ENCODE results near the gene PCCA. TPM values are rescaled to one million over a fixed set of nuclear protein-coding genes. Genes with fewer than 3 reads are reported as not detected.

The PCCA gene
- total RNA-seq, 1 donor from 2014 or later = 15.3 TPM

DNA sequence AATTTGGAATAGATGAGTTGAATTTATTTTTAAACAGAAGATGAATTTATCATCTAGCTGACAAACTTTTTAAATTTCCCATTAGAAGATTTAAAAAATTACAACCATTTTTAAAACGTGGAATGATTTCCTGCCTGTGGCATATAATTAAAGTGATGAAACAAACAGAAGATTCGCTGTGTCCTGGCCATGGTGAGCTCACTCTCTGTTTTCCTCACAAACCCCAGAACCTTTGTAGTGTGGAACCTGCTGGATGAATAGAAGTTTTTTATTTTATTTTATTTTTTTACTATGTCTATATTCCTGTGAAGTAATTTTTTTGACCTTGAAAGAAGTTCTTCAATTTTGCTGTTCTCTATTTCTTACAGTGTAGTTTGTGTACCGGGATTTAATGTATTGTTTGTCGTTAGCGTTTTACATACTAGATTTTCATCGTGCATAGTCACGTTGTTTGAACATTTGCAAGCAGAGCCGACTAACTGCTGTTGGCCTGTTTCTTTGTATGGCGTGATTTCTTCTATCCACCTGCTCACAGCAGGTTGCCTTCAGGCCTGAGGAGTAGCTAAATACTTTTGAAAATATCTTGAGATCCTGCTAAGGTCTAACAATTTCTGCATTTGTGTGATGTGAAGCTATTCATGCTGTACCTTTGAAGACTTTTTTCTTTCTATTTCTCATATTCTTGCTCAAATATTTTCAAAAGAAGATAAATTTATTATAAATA lies 350.5 kb downstream of the PCCA start:
- TF ChIP-seq, protein P1, sequence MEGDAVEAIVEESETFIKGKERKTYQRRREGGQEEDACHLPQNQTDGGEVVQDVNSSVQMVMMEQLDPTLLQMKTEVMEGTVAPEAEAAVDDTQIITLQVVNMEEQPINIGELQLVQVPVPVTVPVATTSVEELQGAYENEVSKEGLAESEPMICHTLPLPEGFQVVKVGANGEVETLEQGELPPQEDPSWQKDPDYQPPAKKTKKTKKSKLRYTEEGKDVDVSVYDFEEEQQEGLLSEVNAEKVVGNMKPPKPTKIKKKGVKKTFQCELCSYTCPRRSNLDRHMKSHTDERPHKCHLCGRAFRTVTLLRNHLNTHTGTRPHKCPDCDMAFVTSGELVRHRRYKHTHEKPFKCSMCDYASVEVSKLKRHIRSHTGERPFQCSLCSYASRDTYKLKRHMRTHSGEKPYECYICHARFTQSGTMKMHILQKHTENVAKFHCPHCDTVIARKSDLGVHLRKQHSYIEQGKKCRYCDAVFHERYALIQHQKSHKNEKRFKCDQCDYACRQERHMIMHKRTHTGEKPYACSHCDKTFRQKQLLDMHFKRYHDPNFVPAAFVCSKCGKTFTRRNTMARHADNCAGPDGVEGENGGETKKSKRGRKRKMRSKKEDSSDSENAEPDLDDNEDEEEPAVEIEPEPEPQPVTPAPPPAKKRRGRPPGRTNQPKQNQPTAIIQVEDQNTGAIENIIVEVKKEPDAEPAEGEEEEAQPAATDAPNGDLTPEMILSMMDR (IDR thresholded peaks at IDR 0.05) = no peak
- intact Hi-C loops (cut with micrococcal nuclease) = no loop called here
- CTCF ChIA-PET = no interaction called here
- POLR2A ChIA-PET = no interaction called here
- DNase-seq (no peak), ATAC-seq (ENCODE audit: low read depth) (no peak)
- Mint-ChIP-seq H3K36me3 (ENCODE audit: low read depth) (no peaks in the 10 kb centered on the region), H3K27me3 (no peaks in the 10 kb centered on the region), H3K4me3 (no peak overlapping the region), H3K27ac (no peak overlapping the region), H3K4me1 (no peaks in the 10 kb centered on the region), H3K9me3 (no peaks in the 10 kb centered on the region)

DNA sequence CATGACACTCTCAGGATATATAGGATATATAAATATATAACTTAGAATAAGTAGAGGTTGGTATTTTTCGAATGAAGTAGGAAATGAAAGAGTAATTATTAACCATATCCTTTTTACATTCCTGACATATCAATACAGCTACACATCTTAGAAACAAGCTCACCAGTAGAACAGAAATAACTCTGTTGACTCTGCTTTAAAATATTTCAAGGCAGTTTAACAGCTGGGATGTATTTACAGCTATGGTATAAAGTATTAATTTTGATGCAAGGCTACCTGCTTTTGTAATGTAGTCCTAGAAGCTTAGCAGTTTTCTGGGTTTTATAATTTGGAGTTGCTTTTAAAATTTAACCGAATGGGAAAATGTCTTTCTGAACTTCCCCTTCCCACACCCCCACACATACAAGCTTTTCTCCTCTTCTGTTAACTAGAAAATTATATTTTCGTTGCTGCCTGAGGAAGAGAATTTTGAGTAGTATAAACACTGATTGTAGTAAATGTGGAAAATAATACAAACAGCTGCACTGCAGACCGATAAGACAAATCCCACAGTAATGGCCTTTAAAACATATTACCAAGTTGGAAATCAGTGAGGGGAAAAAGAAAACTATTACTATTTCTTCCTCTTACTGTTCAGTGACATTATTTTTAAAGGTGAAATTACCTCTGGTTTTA lies 352.0 kb downstream of the PCCA start:
- ATAC-seq (ENCODE audit: low read depth) (no peak), DNase-seq (no peak)
- intact Hi-C loops (cut with micrococcal nuclease) = no loop called here
- no peaks in the 10 kb centered on the region for H3K27me3 Mint-ChIP-seq
- H3K4me3 Mint-ChIP-seq = no peak overlapping the region
- no peaks in the 10 kb centered on the region for H3K36me3 Mint-ChIP-seq (ENCODE audit: low read depth)
- TF ChIP-seq, protein P1 (IDR thresholded peaks at IDR 0.05) = no peak
- POLR2A ChIA-PET = no interaction called here
- H3K4me1 Mint-ChIP-seq = no peaks in the 10 kb centered on the region
- H3K9me3 Mint-ChIP-seq = no peaks in the 10 kb centered on the region
- CTCF ChIA-PET = no interaction called here
- no peak overlapping the region for H3K27ac Mint-ChIP-seq

DNA sequence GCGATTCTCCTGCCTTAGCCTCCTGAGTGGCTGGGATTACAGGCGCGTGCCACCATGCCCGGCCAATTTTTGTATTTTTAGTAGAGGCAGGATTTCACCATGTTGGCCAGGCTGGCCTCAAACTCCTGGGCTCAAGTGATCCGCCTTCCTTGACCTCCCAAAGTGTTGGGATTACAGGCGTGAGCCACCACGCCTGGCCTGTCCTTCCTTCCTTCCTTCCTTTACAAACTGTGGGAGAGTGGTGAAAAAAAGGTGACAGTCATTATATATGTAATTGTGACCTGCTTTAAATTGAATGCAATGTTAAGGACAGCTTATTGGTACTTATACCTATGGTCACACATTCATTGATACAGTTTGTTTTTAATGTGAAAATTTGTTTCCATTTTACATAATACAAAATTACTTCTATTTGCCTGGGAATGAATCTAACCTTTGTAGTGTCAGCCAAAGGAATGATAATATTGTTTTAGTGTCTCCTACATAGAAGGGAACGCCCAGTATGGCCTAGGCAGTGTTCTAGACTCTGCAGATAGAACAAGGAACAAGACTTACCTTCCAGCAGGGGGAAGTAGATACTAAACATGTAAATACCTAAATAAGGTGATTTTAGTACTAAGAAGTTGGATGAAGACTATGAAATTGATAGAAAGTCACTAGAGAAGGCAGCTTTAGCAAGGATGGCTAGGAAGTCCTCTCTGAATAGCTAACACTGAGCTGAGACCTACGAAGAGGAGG lies 353.4 kb downstream of the PCCA start:
- ChIA-PET CTCF (no interaction called here), POLR2A (no interaction called here)
- Mint-ChIP-seq H3K4me1 (no peaks in the 10 kb centered on the region), H3K4me3 (no peak overlapping the region), H3K27me3 (no peaks in the 10 kb centered on the region), H3K27ac (no peak overlapping the region), H3K36me3 (ENCODE audit: low read depth) (peaks cover 2% of the 10 kb centered on the region), H3K9me3 (no peaks in the 10 kb centered on the region)
- no peak for DNase-seq
- intact Hi-C loops (cut with micrococcal nuclease) = no loop called here
- no peak for ATAC-seq (ENCODE audit: low read depth)
- TF ChIP-seq, protein P1 (IDR thresholded peaks at IDR 0.05) = no peak

DNA sequence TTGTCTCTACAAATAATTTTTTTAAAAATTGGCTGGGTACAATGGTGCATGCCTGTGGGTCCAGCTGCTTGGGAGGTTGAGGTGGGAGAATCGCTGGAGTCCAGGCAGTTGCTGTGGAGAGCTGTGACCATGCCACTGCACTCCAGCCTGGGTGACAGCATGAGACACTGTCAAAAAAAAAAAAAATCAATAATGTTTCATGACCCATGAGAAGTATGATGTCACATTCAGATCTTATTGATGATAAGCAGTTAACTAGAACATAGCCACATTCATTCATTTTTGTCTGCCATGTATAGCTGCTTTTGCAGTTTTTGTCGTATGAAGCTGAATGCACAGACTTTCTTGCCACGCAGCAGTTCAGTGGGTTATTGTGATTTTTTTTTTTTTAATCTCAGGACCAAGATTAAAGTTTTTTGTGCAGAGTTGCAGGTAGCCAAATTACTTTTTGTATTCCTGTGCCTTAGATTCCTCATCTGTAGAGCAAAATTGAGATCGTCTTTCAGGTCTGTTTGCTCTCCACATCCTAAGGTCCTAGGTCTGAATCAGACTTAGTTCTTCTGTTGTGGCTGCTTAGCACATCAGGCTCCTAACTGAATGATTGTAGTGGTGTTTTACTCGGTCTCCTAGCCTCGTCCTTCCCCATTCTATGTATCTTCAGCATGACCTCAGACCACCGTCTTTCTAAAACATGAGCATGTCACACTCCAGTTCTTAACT lies 354.5 kb downstream of the PCCA start:
- POLR2A ChIA-PET = no interaction called here
- CTCF ChIA-PET = interaction anchor here (0.6 kb wide), 1 partner anchor 13 kb away, joined by 4 read pairs; no protein-coding TSS in a partner anchor
- no peak for ATAC-seq (ENCODE audit: low read depth)

More for the DNA sequence above, 354.5 kb downstream of the PCCA start:
- no peak overlapping the region for H3K4me3 Mint-ChIP-seq
- DNase-seq = no peak
- intact Hi-C loops (cut with micrococcal nuclease) = no loop called here
- no peaks in the 10 kb centered on the region for H3K9me3 Mint-ChIP-seq
- H3K36me3 Mint-ChIP-seq (ENCODE audit: low read depth) = peaks cover 4% of the 10 kb centered on the region
- no peak overlapping the region for H3K27ac Mint-ChIP-seq
- H3K27me3 Mint-ChIP-seq = no peaks in the 10 kb centered on the region
- TF ChIP-seq, protein P1 (IDR thresholded peaks at IDR 0.05) = no peak
- H3K4me1 Mint-ChIP-seq = no peaks in the 10 kb centered on the region
